ENCODE data around the gene HSD11B1. TPM values are rescaled to one million over a fixed set of nuclear protein-coding genes. Genes with fewer than 3 reads are reported as not detected.

The HSD11B1 gene
- total and polyA plus RNA-seq, 7 donors = 1.0 to 3.0 (median 1.4) TPM

GRCh38 chr1:209688746-209689234, 15.9 kb upstream of the HSD11B1 start:
- TF ChIP-seq, protein P1, sequence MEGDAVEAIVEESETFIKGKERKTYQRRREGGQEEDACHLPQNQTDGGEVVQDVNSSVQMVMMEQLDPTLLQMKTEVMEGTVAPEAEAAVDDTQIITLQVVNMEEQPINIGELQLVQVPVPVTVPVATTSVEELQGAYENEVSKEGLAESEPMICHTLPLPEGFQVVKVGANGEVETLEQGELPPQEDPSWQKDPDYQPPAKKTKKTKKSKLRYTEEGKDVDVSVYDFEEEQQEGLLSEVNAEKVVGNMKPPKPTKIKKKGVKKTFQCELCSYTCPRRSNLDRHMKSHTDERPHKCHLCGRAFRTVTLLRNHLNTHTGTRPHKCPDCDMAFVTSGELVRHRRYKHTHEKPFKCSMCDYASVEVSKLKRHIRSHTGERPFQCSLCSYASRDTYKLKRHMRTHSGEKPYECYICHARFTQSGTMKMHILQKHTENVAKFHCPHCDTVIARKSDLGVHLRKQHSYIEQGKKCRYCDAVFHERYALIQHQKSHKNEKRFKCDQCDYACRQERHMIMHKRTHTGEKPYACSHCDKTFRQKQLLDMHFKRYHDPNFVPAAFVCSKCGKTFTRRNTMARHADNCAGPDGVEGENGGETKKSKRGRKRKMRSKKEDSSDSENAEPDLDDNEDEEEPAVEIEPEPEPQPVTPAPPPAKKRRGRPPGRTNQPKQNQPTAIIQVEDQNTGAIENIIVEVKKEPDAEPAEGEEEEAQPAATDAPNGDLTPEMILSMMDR (IDR thresholded peaks at IDR 0.05) = no peak
- WGBS, 3 donors = 60 to 76% (median 69%) methylated on average over 1 of the region's 1 CpG
- H3K4me1 ChIP-seq = no peaks in the 10 kb centered on the region
- no peak overlapping the region for H3K4me3 ChIP-seq
- H3K27ac ChIP-seq = no peak overlapping the region
- H3K9me3 ChIP-seq = no peaks in the 10 kb centered on the region
- no peaks in the 10 kb centered on the region for H3K36me3 ChIP-seq (ENCODE audit: insufficient read depth in 1 of 2, low read depth in 1 of 2)
- no peak for ATAC-seq
- DNase-seq = no peak
- no peaks in the 10 kb centered on the region for H3K27me3 ChIP-seq (ENCODE audit: insufficient read depth in 3 of 3, low read length in 2 of 3)
- intact Hi-C loops (cut with DNase I) = loop anchor here in 1 of 2 donors (5.0 kb wide), 1 partner anchor 56 kb away; no protein-coding TSS in a partner anchor

GRCh38 chr1:209689477-209689876, 15.2 kb upstream of the HSD11B1 start:
- intact Hi-C loops (cut with DNase I) = loop anchor here in 1 of 2 donors (5.0 kb wide), 1 partner anchor 57 kb away; no protein-coding TSS in a partner anchor
- Histone ChIP-seq H3K27me3 (ENCODE audit: insufficient read depth in 3 of 3, low read length in 2 of 3) (no peaks in the 10 kb centered on the region), H3K36me3 (ENCODE audit: insufficient read depth in 1 of 2, low read depth in 1 of 2) (no peaks in the 10 kb centered on the region), H3K4me1 (no peaks in the 10 kb centered on the region), H3K9me3 (no peaks in the 10 kb centered on the region), H3K4me3 (no peak overlapping the region), H3K27ac (no peak overlapping the region)
- ATAC-seq = peak in 1 of 4 donors; percentile 34
- TF ChIP-seq, protein P1 (IDR thresholded peaks at IDR 0.05) = no peak
- WGBS, 3 donors = 57 to 71% (median 65%) methylated on average over 4 of the region's 4 CpGs
- no peak for DNase-seq

- intact Hi-C loops (cut with DNase I) = loop anchor here (5.0 kb wide), 2 partner anchors 64 to 114 kb away; no protein-coding TSS in a partner anchor
- Histone ChIP-seq H3K36me3 (ENCODE audit: insufficient read depth in 1 of 2, low read depth in 1 of 2) (no peaks in the 10 kb centered on the region), H3K27ac (no peak overlapping the region), H3K4me1 (no peaks in the 10 kb centered on the region), H3K27me3 (ENCODE audit: insufficient read depth in 3 of 3, low read length in 2 of 3) (no peaks in the 10 kb centered on the region), H3K4me3 (no peak overlapping the region), H3K9me3 (no peaks in the 10 kb centered on the region)
- ATAC-seq (no peak), DNase-seq (no peak)
- 80 to 84% (median 84%) methylated on average over 3 of the region's 3 CpGs for WGBS, 3 donors
- TF ChIP-seq, protein P1 (IDR thresholded peaks at IDR 0.05) = no peak
Observed at GRCh38 chr1:209691237-209691636, 13.4 kb upstream of the HSD11B1 start.

GRCh38 chr1:209692296-209692695, 12.3 kb upstream of the HSD11B1 start:
- no peak overlapping the region for H3K4me3 ChIP-seq
- H3K4me1 ChIP-seq = no peaks in the 10 kb centered on the region
- 51 to 59% (median 59%) methylated on average over 4 of the region's 4 CpGs for WGBS, 3 donors
- H3K27ac ChIP-seq = no peak overlapping the region
- H3K9me3 ChIP-seq = no peaks in the 10 kb centered on the region
- DNase-seq (no peak), ATAC-seq (peak in 2 of 4 donors; percentile 27 to 38)
- H3K27me3 ChIP-seq (ENCODE audit: insufficient read depth in 3 of 3, low read length in 2 of 3) = no peaks in the 10 kb centered on the region
- intact Hi-C loops (cut with DNase I) = loop anchor here (2.0 to 5.0 kb wide), 3 partner anchors 65 to 115 kb away; no protein-coding TSS in a partner anchor
- H3K36me3 ChIP-seq (ENCODE audit: insufficient read depth in 1 of 2, low read depth in 1 of 2) = no peaks in the 10 kb centered on the region
- TF ChIP-seq, protein P1 (IDR thresholded peaks at IDR 0.05) = no peak
